Upper lobe of right lung (tissue), 1 donor: ENCODE measurements around the gene C3orf33. TPM values are rescaled to one million over a fixed set of nuclear protein-coding genes. Genes with fewer than 3 reads are reported as not detected.

Experiments used
- ATAC-seq: fragments of 200-7000 bp; cut with Tn5 transposase; one replicate; pipeline ENCODE4 v1.9.1; 2020; ENCODE audit warnings: mild to moderate bottlenecking, moderate library complexity
- DNase-seq: peaks from one replicate; pipeline ENCODE4 v3.0.0-alpha.2; 2020
- H3K27ac ChIP-seq: fragments of 200-600 bp; one replicate; pipeline ENCODE4 v1.8.0; 2022
- H3K27me3 ChIP-seq: fragments of 200-600 bp; one replicate; pipeline ENCODE4 v1.8.0; 2022; ENCODE audit warnings: mild to moderate bottlenecking
- H3K36me3 ChIP-seq: fragments of 200-600 bp; one replicate; pipeline ENCODE4 v1.8.0; 2022
- H3K4me1 ChIP-seq: fragments of 200-600 bp; one replicate; pipeline ENCODE4 v1.8.0; 2022
- H3K4me3 ChIP-seq: fragments of 200-600 bp; one replicate; pipeline ENCODE4 v1.8.0; 2022; ENCODE audit warnings: mild to moderate bottlenecking
- H3K9me3 ChIP-seq: fragments of 200-600 bp; one replicate; pipeline ENCODE4 v1.8.0; 2022
- intact Hi-C: fragments of 100-400 bp; cut with DNase I; formaldehyde crosslinking; loops from one replicate; pipeline ENCODE4 v1.11.0; 2022
- total RNA-seq: library from RNA; stranded (reverse); fragmentation: NEBNext Ultra II Directional; extraction: Animal tissue kit (Norgen Biotek cat#: 25700); gene quantifications from one replicate; pipeline ENCODE4 v1.2.1, GENCODE V29; 2021
- TF ChIP-seq, protein P1 (sequence below): fragments of 200-600 bp; IDR thresholded peaks from one replicate; pipeline ENCODE4 v1.8.0; 2022; ENCODE audit warnings: antibody characterized with exemption
- donor health status: DM: no; HTN: yes; CAD: no; lungs with severe emphysema.

The C3orf33 gene
- total RNA-seq, 1 donor from 2014 or later = 4.5 TPM

DNA sequence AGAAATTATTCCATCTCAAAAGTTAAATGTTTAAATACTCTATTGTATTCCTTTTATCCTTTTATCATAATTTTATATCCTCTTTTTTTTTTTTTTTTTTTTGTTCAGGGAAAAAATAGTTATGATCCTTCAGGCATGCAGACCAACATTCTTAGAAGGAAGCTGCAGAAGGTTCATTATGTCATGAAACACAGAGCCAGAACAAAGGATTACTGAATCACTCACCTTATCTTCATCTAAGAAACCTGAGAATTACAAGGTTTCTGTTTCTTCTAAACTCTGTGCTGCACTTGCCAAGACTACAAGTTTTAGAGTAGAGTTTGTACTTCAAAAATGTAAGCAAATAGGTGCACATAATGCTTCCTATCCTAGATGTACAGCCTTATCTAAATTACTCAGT is 64.5 kb downstream of the C3orf33 start:
- H3K4me1 ChIP-seq = peaks cover 22% of the 10 kb centered on the region
- no peak for DNase-seq
- H3K4me3 ChIP-seq = no peak overlapping the region
- H3K36me3 ChIP-seq = no peaks in the 10 kb centered on the region
- H3K9me3 ChIP-seq = no peaks in the 10 kb centered on the region
- H3K27ac ChIP-seq = no peak overlapping the region
- intact Hi-C loops = no loop called here
- H3K27me3 ChIP-seq = peaks cover 42% of the 10 kb centered on the region
- TF ChIP-seq, protein P1, sequence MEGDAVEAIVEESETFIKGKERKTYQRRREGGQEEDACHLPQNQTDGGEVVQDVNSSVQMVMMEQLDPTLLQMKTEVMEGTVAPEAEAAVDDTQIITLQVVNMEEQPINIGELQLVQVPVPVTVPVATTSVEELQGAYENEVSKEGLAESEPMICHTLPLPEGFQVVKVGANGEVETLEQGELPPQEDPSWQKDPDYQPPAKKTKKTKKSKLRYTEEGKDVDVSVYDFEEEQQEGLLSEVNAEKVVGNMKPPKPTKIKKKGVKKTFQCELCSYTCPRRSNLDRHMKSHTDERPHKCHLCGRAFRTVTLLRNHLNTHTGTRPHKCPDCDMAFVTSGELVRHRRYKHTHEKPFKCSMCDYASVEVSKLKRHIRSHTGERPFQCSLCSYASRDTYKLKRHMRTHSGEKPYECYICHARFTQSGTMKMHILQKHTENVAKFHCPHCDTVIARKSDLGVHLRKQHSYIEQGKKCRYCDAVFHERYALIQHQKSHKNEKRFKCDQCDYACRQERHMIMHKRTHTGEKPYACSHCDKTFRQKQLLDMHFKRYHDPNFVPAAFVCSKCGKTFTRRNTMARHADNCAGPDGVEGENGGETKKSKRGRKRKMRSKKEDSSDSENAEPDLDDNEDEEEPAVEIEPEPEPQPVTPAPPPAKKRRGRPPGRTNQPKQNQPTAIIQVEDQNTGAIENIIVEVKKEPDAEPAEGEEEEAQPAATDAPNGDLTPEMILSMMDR = no peak
- ATAC-seq = no peak

DNA sequence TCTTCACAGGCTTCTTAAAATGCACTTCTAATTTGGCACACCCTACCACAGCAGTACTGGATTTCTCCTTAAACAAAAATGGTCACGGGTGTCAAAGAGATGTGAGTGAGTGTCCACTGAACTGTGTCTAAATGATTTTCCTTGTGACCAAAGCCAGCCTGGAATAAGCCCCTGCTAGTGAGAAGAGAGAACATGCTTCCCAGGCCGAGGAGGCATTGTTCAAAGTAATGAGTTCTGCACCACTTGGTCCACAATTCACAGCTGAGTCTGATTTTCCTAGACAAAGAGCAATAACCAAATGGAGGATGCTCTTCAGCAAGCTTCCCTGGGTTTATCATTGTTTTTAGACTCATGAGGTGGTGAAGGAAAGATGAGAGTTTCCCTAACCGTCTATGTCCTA is 65.0 kb downstream of the C3orf33 start:
- intact Hi-C loops = no loop called here
- Histone ChIP-seq H3K9me3 (no peaks in the 10 kb centered on the region), H3K4me3 (no peak overlapping the region), H3K27ac (no peak overlapping the region), H3K4me1 (peaks cover 20% of the 10 kb centered on the region), H3K36me3 (no peaks in the 10 kb centered on the region), H3K27me3 (peaks cover 37% of the 10 kb centered on the region)
- TF ChIP-seq, protein P1 = no peak
- no peak for ATAC-seq
- DNase-seq = no peak

DNA sequence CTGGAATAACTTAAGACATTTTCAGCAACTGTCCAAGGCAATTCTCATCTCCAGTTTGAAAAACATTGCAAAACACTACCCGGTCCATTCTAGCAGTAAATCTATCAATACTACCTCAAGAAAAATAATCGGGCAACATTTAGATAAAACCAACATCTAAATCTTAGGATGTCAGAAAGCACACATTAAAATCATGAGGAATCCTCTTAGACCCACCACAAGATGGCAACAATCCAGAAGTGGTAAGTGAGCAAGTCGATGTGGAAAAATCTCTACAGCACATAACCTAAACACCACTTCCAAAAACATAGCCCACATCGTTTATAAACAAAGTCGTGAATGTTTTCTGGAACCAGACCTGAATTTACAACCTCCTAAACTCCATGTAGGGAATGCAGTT is 66.9 kb downstream of the C3orf33 start:
- ATAC-seq = no peak
- intact Hi-C loops = no loop called here
- peaks cover 28% of the 10 kb centered on the region for H3K27me3 ChIP-seq
- no peaks in the 10 kb centered on the region for H3K36me3 ChIP-seq
- DNase-seq = no peak
- H3K27ac ChIP-seq = peak overlapping the region; percentile 65
- H3K4me1 ChIP-seq = peaks cover 8% of the 10 kb centered on the region
- H3K9me3 ChIP-seq = no peaks in the 10 kb centered on the region
- H3K4me3 ChIP-seq = no peak overlapping the region
- TF ChIP-seq, protein P1 = no peak

DNA sequence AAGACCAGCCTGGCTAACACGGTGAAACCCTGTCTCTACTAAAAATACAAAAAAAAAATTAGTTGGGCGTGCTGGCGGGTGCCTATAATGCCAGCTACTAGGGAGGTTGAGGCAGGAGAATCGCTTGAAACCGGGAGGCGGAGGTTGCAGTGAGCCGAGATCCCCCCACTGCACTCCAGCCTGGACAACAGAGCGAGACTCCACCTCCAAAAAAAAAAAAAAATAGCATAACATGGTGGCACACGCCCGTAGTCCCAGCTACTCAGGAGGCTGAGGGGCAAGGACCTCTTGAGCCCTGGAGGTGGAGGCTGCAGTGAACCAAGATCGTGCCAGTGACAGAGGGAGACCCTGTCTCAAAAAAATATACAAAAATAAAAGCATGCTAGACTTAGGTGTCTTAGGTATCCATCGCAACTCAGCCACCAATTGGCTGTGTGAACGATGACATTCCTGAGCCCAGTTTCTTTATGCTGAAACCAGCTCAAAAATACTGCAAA is 67.5 kb downstream of the C3orf33 start:
- no peak for ATAC-seq
- TF ChIP-seq, protein P1 = no peak
- Histone ChIP-seq H3K4me3 (peak overlapping the region; percentile 22), H3K36me3 (no peaks in the 10 kb centered on the region), H3K27me3 (peaks cover 23% of the 10 kb centered on the region), H3K27ac (peak overlapping the region; percentile 65), H3K9me3 (no peaks in the 10 kb centered on the region), H3K4me1 (peaks cover 3% of the 10 kb centered on the region)
- intact Hi-C loops = no loop called here
- DNase-seq = no peak

GRCh38 chr3:155737844-155738460 is 68.1 kb downstream of the C3orf33 start:
- peak; percentile 93 for ATAC-seq
- DNase-seq = no peak
- peaks cover 16% of the 10 kb centered on the region for H3K27me3 ChIP-seq
- peak overlapping the region; percentile 65 for H3K27ac ChIP-seq
- peak overlapping the region; percentile 22 for H3K4me3 ChIP-seq
- H3K9me3 ChIP-seq = no peaks in the 10 kb centered on the region
- no peaks in the 10 kb centered on the region for H3K4me1 ChIP-seq
- intact Hi-C loops = no loop called here
- TF ChIP-seq, protein P1 = no peak
- no peaks in the 10 kb centered on the region for H3K36me3 ChIP-seq

GRCh38 chr3:155736381-155736780 is 69.7 kb downstream of the C3orf33 start:
- no peaks in the 10 kb centered on the region for H3K36me3 ChIP-seq
- DNase-seq = no peak
- H3K4me1 ChIP-seq = no peaks in the 10 kb centered on the region
- H3K4me3 ChIP-seq = peak overlapping the region; percentile 19
- no peak for ATAC-seq
- no peaks in the 10 kb centered on the region for H3K9me3 ChIP-seq
- peak overlapping the region; percentile 73 for H3K27ac ChIP-seq
- H3K27me3 ChIP-seq = peaks cover 9% of the 10 kb centered on the region
- intact Hi-C loops = no loop called here
- TF ChIP-seq, protein P1 = no peak
